Inflammatory macrophage (primary cell): ENCODE results near the gene ORAI1.
"Not testable (repeated sequence)": the region's sequence is repeated elsewhere in the genome, so short reads cannot be mapped to it uniquely, and the experiment has no call there.

Source experiments
- DNase-seq, 2 donors: peaks; one replicate each; pipeline ENCODE4 v3.0.0-alpha.2; 2020 to 2022

Gene ORAI1

GRCh38 chr12:121608301-121608700, 18.0 kb upstream of the ORAI1 start:
- no peak for DNase-seq

- no peak for DNase-seq
These were observed 15.8 kb upstream of the ORAI1 start for GRCh38 chr12:121610239-121611149.

GRCh38 chr12:121611306-121611705, 15.0 kb upstream of the ORAI1 start:
- DNase-seq = no peak

- DNase-seq = peak; percentile 48 to 52
These were observed 12.9 kb upstream of the ORAI1 start for GRCh38 chr12:121613462-121613861.

GRCh38 chr12:121614872-121615467, 11.4 kb upstream of the ORAI1 start:
- DNase-seq = peak in 1 of 2 donors; percentile 47

GRCh38 chr12:121618659-121619233, 7.6 kb upstream of the ORAI1 start:
- DNase-seq = no peak

GRCh38 chr12:121620333-121620891, 5.9 kb upstream of the ORAI1 start:
- DNase-seq = peak; percentile 16 to 17

- DNase-seq = peak; percentile 38 to 68
These were observed 717 bp downstream of the ORAI1 start for GRCh38 chr12:121626853-121627640.

GRCh38 chr12:121628037-121628436, 1.7 kb downstream of the ORAI1 start:
- DNase-seq = peak in 1 of 2 donors; percentile 27

GRCh38 chr12:121628536-121628935, 2.2 kb downstream of the ORAI1 start:
- peak in 1 of 2 donors; percentile 13 for DNase-seq

GRCh38 chr12:121630791-121631355, 4.5 kb downstream of the ORAI1 start:
- no peak for DNase-seq

GRCh38 chr12:121632069-121632970, 6.0 kb downstream of the ORAI1 start:
- DNase-seq = no peak

- DNase-seq = not testable (repeated sequence)
These were observed 7.5 kb downstream of the ORAI1 start for GRCh38 chr12:121633833-121634196.

- no peak for DNase-seq
These were observed 8.5 kb downstream of the ORAI1 start for GRCh38 chr12:121634836-121635235.

- DNase-seq = peak; percentile 46 to 54
These were observed 11.0 kb downstream of the ORAI1 start for GRCh38 chr12:121637231-121637914.

- DNase-seq = no peak
These were observed 12.2 kb downstream of the ORAI1 start for GRCh38 chr12:121638298-121639202.

GRCh38 chr12:121641343-121641630, 15.0 kb downstream of the ORAI1 start:
- DNase-seq = no peak

- no peak for DNase-seq
These were observed 22.2 kb downstream of the ORAI1 start for GRCh38 chr12:121648458-121649028.

GRCh38 chr12:121649322-121649721, 23.0 kb downstream of the ORAI1 start:
- DNase-seq = no peak
